ENCODE results near the gene SCAMP3.

SCAMP3 gene

GRCh38 chr1:155261852-155262673 lies at the start of gene SCAMP3:
SCAMP3 (minus strand) TSS chr1:155262360; CDS start chr1:155262151, 209 bp downstream.
- ATAC-seq (peak; percentile 98), DNase-seq (peak; percentile 89)
- Mint-ChIP-seq H3K36me3 (ENCODE audit: low read depth) (peaks cover 59% of the 10 kb centered on the region), H3K27me3 (no peaks in the 10 kb centered on the region), H3K4me3 (peak within 1 kb of the TSS; percentile 97), H3K4me1 (peaks cover 30% of the 10 kb centered on the region), H3K9me3 (no peaks in the 10 kb centered on the region), H3K27ac (peak within 1 kb of the TSS; percentile 96)

GRCh38 chr1:155309423-155310021 lies 47.4 kb upstream of the SCAMP3 start:
- DNase-seq (no peak), ATAC-seq (no peak)
- peaks cover 2% of the 10 kb centered on the region for H3K27me3 Mint-ChIP-seq
- peaks cover 39% of the 10 kb centered on the region for H3K36me3 Mint-ChIP-seq (ENCODE audit: low read depth)
- peaks cover 38% of the 10 kb centered on the region for H3K4me1 Mint-ChIP-seq
- H3K27ac Mint-ChIP-seq, result peak overlapping the region; percentile 99
- no peaks in the 10 kb centered on the region for H3K9me3 Mint-ChIP-seq
- H3K4me3 Mint-ChIP-seq, result peak overlapping the region; percentile 96

- Mint-ChIP-seq H3K27ac (peak within 1 kb of the TSS; percentile 99), H3K36me3 (ENCODE audit: low read depth) (peaks cover 37% of the 10 kb centered on the region), H3K9me3 (no peaks in the 10 kb centered on the region), H3K4me1 (peaks cover 38% of the 10 kb centered on the region), H3K4me3 (peak within 1 kb of the TSS; percentile 96), H3K27me3 (peaks cover 2% of the 10 kb centered on the region)
- ATAC-seq (peak; percentile 99), DNase-seq (peak; percentile 95)
Observed at GRCh38 chr1:155308493-155309422, 46.6 kb upstream of the SCAMP3 start, which contains the start of gene FDPS. FDPS (plus strand) TSS chr1:155308866; CDS start chr1:155309790, 924 bp downstream.

GRCh38 chr1:155307247-155307740 lies 45.1 kb upstream of the SCAMP3 start:
- H3K9me3 Mint-ChIP-seq, result no peaks in the 10 kb centered on the region
- peak overlapping the region; percentile 99 for H3K27ac Mint-ChIP-seq
- peak overlapping the region; percentile 96 for H3K4me3 Mint-ChIP-seq
- peaks cover 2% of the 10 kb centered on the region for H3K27me3 Mint-ChIP-seq
- peaks cover 26% of the 10 kb centered on the region for H3K36me3 Mint-ChIP-seq (ENCODE audit: low read depth)
- peaks cover 33% of the 10 kb centered on the region for H3K4me1 Mint-ChIP-seq
- no peak for DNase-seq
- no peak for ATAC-seq

- Mint-ChIP-seq H3K9me3 (no peaks in the 10 kb centered on the region), H3K36me3 (ENCODE audit: low read depth) (peaks cover 18% of the 10 kb centered on the region), H3K4me3 (no peak overlapping the region), H3K4me1 (peaks cover 24% of the 10 kb centered on the region), H3K27me3 (peaks cover 2% of the 10 kb centered on the region), H3K27ac (no peak overlapping the region)
- ATAC-seq (no peak), DNase-seq (no peak)
Observed at GRCh38 chr1:155305881-155306391, 43.8 kb upstream of the SCAMP3 start.

- H3K27ac Mint-ChIP-seq, result no peak overlapping the region
- H3K27me3 Mint-ChIP-seq, result peaks cover 2% of the 10 kb centered on the region
- peaks cover 12% of the 10 kb centered on the region for H3K4me1 Mint-ChIP-seq
- DNase-seq (no peak), ATAC-seq (no peak)
- peaks cover 9% of the 10 kb centered on the region for H3K36me3 Mint-ChIP-seq (ENCODE audit: low read depth)
- no peaks in the 10 kb centered on the region for H3K9me3 Mint-ChIP-seq
- no peak overlapping the region for H3K4me3 Mint-ChIP-seq
Observed at GRCh38 chr1:155304558-155305063, 42.5 kb upstream of the SCAMP3 start.

- Mint-ChIP-seq H3K27ac (no peak within 1 kb of the TSS), H3K27me3 (peaks cover 15% of the 10 kb centered on the region), H3K36me3 (ENCODE audit: low read depth) (no peaks in the 10 kb centered on the region), H3K4me1 (no peaks in the 10 kb centered on the region), H3K4me3 (no peak within 1 kb of the TSS), H3K9me3 (no peaks in the 10 kb centered on the region)
- ATAC-seq (no peak), DNase-seq (no peak)
Observed at GRCh38 chr1:155301342-155301841, 39.2 kb upstream of the SCAMP3 start, which contains the start of gene PKLR. PKLR (minus strand) TSS chr1:155301438; CDS start chr1:155301395, 43 bp downstream.

- Mint-ChIP-seq H3K36me3 (ENCODE audit: low read depth) (no peaks in the 10 kb centered on the region), H3K27me3 (peaks cover 20% of the 10 kb centered on the region), H3K27ac (no peak overlapping the region), H3K9me3 (no peaks in the 10 kb centered on the region), H3K4me1 (no peaks in the 10 kb centered on the region), H3K4me3 (no peak overlapping the region)
- DNase-seq, result no peak
- no peak for ATAC-seq
Observed at GRCh38 chr1:155300553-155301329, 38.6 kb upstream of the SCAMP3 start.

- Mint-ChIP-seq H3K9me3 (no peaks in the 10 kb centered on the region), H3K36me3 (ENCODE audit: low read depth) (no peaks in the 10 kb centered on the region), H3K4me3 (no peak overlapping the region), H3K27ac (no peak overlapping the region), H3K27me3 (peaks cover 24% of the 10 kb centered on the region), H3K4me1 (no peaks in the 10 kb centered on the region)
- ATAC-seq (no peak), DNase-seq (no peak)
Observed at GRCh38 chr1:155300024-155300423, 37.9 kb upstream of the SCAMP3 start.

- peaks cover 38% of the 10 kb centered on the region for H3K27me3 Mint-ChIP-seq
- H3K36me3 Mint-ChIP-seq (ENCODE audit: low read depth), result no peaks in the 10 kb centered on the region
- no peak overlapping the region for H3K4me3 Mint-ChIP-seq
- no peak for DNase-seq
- ATAC-seq, result no peak
- H3K9me3 Mint-ChIP-seq, result no peaks in the 10 kb centered on the region
- no peak overlapping the region for H3K27ac Mint-ChIP-seq
- no peaks in the 10 kb centered on the region for H3K4me1 Mint-ChIP-seq
Observed at GRCh38 chr1:155297384-155297783, 35.2 kb upstream of the SCAMP3 start.

- no peaks in the 10 kb centered on the region for H3K9me3 Mint-ChIP-seq
- no peaks in the 10 kb centered on the region for H3K36me3 Mint-ChIP-seq (ENCODE audit: low read depth)
- H3K27ac Mint-ChIP-seq, result no peak overlapping the region
- DNase-seq, result no peak
- H3K27me3 Mint-ChIP-seq, result peaks cover 40% of the 10 kb centered on the region
- no peak for ATAC-seq
- no peak overlapping the region for H3K4me3 Mint-ChIP-seq
- H3K4me1 Mint-ChIP-seq, result no peaks in the 10 kb centered on the region
Observed at GRCh38 chr1:155296661-155297060, 34.5 kb upstream of the SCAMP3 start.

GRCh38 chr1:155295942-155296267 lies 33.7 kb upstream of the SCAMP3 start:
- ATAC-seq (peak; percentile 10), DNase-seq (no peak)
- peaks cover 40% of the 10 kb centered on the region for H3K27me3 Mint-ChIP-seq
- H3K4me1 Mint-ChIP-seq, result no peaks in the 10 kb centered on the region
- no peak overlapping the region for H3K27ac Mint-ChIP-seq
- no peaks in the 10 kb centered on the region for H3K36me3 Mint-ChIP-seq (ENCODE audit: low read depth)
- H3K4me3 Mint-ChIP-seq, result no peak overlapping the region
- no peaks in the 10 kb centered on the region for H3K9me3 Mint-ChIP-seq

GRCh38 chr1:155295183-155295941 lies 33.2 kb upstream of the SCAMP3 start:
- no peak for ATAC-seq
- Mint-ChIP-seq H3K4me3 (no peak overlapping the region), H3K9me3 (no peaks in the 10 kb centered on the region), H3K36me3 (ENCODE audit: low read depth) (no peaks in the 10 kb centered on the region), H3K27ac (no peak overlapping the region), H3K27me3 (peaks cover 41% of the 10 kb centered on the region), H3K4me1 (no peaks in the 10 kb centered on the region)
- no peak for DNase-seq
